Measurements from ENCODE around the gene PRR14. TPM values are rescaled to one million over a fixed set of nuclear protein-coding genes. Genes with fewer than 3 reads are reported as not detected.
"Not testable (repeated sequence)": the region's sequence is repeated elsewhere in the genome, so short reads cannot be mapped to it uniquely, and the experiment has no call there.

Gene PRR14
- total and polyA plus RNA-seq, 2 experiments from 2014 or later, result 6.6 to 18.7 TPM

DNA sequence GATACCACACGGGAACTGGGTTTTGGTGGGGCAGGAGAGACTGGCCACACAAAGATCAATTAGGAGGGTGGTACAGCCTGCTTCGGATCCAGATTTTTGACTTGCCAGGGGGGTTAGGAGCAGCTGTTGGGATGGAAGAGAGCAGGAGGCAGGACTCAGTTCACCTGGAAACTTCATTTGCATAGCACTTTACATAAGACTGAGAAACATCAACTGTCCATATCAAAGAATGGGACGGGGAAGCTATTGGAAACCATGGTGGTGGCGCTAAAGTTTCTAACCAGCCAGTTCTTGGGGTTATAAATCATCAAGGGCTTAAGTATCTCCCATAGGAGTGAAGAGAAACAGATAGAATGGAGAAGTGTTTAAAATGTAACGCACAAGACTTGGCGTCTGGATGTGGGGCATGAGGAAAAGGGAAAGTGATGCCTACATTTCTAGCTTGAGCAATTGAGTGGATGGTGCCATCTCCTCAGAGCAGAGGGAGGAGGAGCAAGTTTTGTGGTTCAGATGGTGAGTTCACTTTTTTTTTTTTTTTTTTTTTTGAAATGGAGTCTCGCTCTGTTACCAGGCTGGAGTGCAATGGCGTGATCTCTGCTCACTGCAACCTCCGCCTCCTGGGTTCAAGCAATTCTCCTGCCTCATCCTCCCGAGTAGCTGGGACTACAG, 41.8 kb downstream of the PRR14 start:
- 59% methylated on average over 10 of the region's 10 CpGs for WGBS (ENCODE audit: low lambda C conversion rate, missing lambda C conversion rate)
- H3K4me3 ChIP-seq, result no peak overlapping the region
- H2AFZ ChIP-seq, result no peak overlapping the region
- H3K4me1 ChIP-seq (ENCODE audit: insufficient read depth), result peaks cover 7% of the 10 kb centered on the region
- no peak for TF ChIP-seq EZH2 (IDR thresholded peaks at IDR 0.05; ENCODE audit: borderline replicate concordance)
- no peak for TF ChIP-seq EZH2phosphoT487 (IDR thresholded peaks at IDR 0.05; ENCODE audit: low read depth, severe bottlenecking, unreplicated experiment)
- no peak for TF ChIP-seq CTCF (IDR thresholded peaks at IDR 0.05; ENCODE audit: poor library complexity)
- no peak overlapping the region for H3K4me2 ChIP-seq
- no peak overlapping the region for H3K27ac ChIP-seq
- no peaks in the 10 kb centered on the region for H3K9me2 ChIP-seq (replicated peaks; ENCODE audit: insufficient read depth)
- H3K79me2 ChIP-seq, result peaks cover 3% of the 10 kb centered on the region
- no peaks in the 10 kb centered on the region for H4K20me1 ChIP-seq (ENCODE audit: insufficient read depth, poor library complexity, severe bottlenecking)
- DNase-seq (ENCODE audit: low spot score), result no peak
- no peaks in the 10 kb centered on the region for H3K36me3 ChIP-seq (replicated peaks; ENCODE audit: insufficient read depth, low read depth)
- H3K9me3 ChIP-seq (ENCODE audit: low read depth), result no peaks in the 10 kb centered on the region
- H3K27me3 ChIP-seq, result no peaks in the 10 kb centered on the region

DNA sequence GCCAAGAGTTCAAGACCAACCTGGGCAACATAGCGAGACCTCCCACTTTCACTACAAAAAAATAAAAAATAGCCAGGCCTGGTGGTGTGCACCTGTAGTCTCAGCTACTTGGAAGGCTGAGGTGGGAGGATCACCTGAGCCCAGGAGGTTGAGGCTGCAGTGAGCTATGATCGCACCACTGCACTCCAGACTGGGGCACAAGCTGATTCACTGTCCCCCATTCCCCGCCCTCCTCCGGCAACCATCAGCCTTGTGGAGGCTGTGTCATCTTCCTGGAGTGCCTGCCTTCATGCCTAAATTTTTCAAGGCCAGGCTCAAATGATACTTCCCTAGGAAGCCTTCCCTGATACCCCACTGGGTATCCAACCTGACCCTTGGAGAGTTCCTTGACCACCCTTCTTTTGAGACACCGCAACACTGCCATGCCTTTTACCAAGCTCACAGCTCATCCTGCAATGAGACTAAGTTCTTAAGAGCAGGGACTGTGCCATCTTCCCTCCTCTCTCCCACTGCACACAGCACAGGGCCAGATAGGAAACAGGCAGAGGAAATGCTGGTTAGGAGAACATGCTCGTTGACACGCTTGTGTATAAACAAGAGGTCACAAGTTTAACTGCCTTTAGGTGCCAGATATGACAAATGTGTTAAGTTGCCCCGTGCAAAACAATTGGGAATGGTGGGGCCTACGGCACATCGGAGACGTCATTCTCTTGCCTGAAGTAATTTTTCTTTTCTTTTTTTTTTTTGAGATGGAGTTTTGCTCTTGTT, 44.4 kb downstream of the PRR14 start:
- Histone ChIP-seq H3K4me2 (no peak overlapping the region), H3K4me3 (no peak overlapping the region), H3K79me2 (peaks cover 16% of the 10 kb centered on the region), H4K20me1 (ENCODE audit: insufficient read depth, poor library complexity, severe bottlenecking) (peaks cover 12% of the 10 kb centered on the region), H3K9me2 (replicated peaks; ENCODE audit: insufficient read depth) (no peaks in the 10 kb centered on the region), H2AFZ (no peak overlapping the region), H3K4me1 (ENCODE audit: insufficient read depth) (peaks cover 14% of the 10 kb centered on the region), H3K36me3 (replicated peaks; ENCODE audit: insufficient read depth, low read depth) (no peaks in the 10 kb centered on the region), H3K9me3 (ENCODE audit: low read depth) (no peaks in the 10 kb centered on the region), H3K27ac (no peak overlapping the region), H3K27me3 (no peaks in the 10 kb centered on the region)
- no peak for DNase-seq (ENCODE audit: low spot score)
- TF ChIP-seq EZH2phosphoT487 (IDR thresholded peaks at IDR 0.05; ENCODE audit: low read depth, severe bottlenecking, unreplicated experiment) (no peak), EZH2 (IDR thresholded peaks at IDR 0.05; ENCODE audit: borderline replicate concordance) (no peak), CTCF (IDR thresholded peaks at IDR 0.05; ENCODE audit: poor library complexity) (no peak)
- 94% methylated on average over 11 of the region's 11 CpGs for WGBS (ENCODE audit: low lambda C conversion rate, missing lambda C conversion rate)

GRCh38 chr16:30696646-30697045, 45.9 kb downstream of the PRR14 start:
- not testable (repeated sequence) for H3K36me3 ChIP-seq (replicated peaks; ENCODE audit: insufficient read depth, low read depth); H3K9me3 ChIP-seq (ENCODE audit: low read depth); H3K27me3 ChIP-seq; DNase-seq (ENCODE audit: low spot score); H3K4me2 ChIP-seq; H2AFZ ChIP-seq; H3K4me3 ChIP-seq; H3K27ac ChIP-seq; H3K9me2 ChIP-seq (replicated peaks; ENCODE audit: insufficient read depth)
- Histone ChIP-seq H3K79me2 (peaks cover 31% of the 10 kb centered on the region), H4K20me1 (ENCODE audit: insufficient read depth, poor library complexity, severe bottlenecking) (peaks cover 28% of the 10 kb centered on the region), H3K4me1 (ENCODE audit: insufficient read depth) (peaks cover 22% of the 10 kb centered on the region)
- 94% methylated on average over 3 of the region's 3 CpGs for WGBS (ENCODE audit: low lambda C conversion rate, missing lambda C conversion rate)
